HG03097 (cell line): ENCODE measurements around the gene CTTNBP2.

ENCODE experiments used
- ATAC-seq: cut with Tn5 transposase; IDR thresholded peaks from one replicate; pipeline ENCODE4 v1.9.1; 2021; ENCODE audit not compliant: unreplicated experiment, low FRiP score

The CTTNBP2 gene, protein sequence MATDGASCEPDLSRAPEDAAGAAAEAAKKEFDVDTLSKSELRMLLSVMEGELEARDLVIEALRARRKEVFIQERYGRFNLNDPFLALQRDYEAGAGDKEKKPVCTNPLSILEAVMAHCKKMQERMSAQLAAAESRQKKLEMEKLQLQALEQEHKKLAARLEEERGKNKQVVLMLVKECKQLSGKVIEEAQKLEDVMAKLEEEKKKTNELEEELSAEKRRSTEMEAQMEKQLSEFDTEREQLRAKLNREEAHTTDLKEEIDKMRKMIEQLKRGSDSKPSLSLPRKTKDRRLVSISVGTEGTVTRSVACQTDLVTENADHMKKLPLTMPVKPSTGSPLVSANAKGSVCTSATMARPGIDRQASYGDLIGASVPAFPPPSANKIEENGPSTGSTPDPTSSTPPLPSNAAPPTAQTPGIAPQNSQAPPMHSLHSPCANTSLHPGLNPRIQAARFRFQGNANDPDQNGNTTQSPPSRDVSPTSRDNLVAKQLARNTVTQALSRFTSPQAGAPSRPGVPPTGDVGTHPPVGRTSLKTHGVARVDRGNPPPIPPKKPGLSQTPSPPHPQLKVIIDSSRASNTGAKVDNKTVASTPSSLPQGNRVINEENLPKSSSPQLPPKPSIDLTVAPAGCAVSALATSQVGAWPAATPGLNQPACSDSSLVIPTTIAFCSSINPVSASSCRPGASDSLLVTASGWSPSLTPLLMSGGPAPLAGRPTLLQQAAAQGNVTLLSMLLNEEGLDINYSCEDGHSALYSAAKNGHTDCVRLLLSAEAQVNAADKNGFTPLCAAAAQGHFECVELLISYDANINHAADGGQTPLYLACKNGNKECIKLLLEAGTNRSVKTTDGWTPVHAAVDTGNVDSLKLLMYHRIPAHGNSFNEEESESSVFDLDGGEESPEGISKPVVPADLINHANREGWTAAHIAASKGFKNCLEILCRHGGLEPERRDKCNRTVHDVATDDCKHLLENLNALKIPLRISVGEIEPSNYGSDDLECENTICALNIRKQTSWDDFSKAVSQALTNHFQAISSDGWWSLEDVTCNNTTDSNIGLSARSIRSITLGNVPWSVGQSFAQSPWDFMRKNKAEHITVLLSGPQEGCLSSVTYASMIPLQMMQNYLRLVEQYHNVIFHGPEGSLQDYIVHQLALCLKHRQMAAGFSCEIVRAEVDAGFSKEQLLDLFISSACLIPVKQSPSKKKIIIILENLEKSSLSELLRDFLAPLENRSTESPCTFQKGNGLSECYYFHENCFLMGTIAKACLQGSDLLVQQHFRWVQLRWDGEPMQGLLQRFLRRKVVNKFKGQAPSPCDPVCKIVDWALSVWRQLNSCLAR (N-terminal part only)

DNA sequence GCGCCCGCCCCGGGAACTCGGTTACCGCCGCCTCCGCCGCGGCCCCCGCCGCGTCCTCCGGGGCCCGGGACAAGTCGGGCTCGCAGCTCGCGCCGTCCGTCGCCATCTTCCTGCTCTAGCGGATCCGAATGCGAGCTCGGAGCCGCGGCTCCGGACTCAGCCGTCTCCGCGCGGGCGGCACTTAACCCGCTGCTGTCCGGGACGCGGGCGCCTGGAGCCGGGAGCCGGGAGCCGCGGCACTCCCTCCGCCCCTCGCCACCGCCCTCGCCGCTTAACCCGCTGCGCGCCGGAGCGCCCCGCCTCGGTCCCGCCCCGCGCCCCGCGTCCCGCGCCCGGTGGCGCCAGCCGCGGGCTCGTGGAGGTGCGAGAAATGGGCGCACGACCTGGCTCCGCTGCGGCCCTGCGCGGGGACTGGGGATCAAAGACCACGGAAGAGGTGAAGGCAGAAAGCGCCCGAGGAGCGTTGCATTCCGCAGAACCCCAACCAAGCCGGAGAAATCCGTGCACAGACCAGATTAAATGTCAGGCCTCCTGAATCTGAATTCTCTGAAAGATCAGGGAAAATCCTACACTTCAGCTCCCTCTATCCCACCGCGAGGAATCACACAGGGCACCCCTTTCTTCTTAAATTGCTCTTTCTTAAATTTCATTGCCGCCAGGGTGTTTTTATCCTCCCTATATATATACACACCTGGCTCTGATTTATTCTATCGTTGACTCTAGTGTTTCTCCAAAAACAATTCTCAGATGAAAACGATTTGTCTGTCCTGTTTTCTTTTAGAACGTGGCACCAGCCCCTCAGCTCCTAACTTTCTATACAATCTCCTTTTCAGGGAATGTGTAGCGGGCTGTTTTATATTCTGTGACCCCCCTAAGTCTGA lies at the start of gene CTTNBP2:
Gene CTTNBP2, minus strand, starts transcription at position 132 of the 881 bp plus-strand sequence. Its CDS starts 26 bp downstream, at position 106.
- no peak for ATAC-seq

DNA sequence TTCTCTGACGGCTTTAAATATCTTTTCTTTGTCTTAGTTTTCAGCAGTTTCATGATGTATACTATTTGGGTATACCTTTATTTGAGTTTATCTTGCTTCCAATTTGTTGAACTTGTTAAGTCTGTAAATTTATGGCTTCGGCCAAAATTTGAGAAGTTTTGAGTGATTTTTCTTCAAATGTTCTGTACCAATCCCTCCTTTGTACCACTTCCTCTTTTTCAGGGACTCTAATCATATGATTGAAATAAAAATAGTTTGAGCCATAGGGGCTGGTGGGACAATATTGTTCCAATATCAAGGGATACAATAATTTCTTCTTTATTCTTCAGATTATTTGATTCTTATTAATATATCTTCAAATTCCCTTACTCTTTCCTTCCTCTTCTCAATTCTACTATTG lies 43.1 kb upstream of the CTTNBP2 start:
- no peak for ATAC-seq

DNA sequence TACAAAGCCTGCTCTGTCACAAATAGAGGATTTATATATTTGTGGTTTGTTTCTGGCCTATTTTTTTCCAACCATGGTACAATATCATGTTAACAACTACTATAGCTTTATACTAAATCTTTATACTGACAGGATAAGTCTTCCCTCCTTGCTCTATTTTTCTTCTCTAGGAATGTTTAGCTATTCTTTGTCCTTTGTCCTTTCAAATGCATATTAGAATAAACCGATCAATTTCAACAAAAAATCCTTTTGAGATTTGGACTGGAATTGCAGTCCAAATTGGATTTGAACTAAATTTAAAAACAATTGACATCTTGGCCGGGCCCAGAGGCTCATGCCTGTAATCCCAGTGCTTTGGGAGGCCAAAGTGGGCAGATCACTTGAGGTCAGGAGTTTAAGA lies 39.2 kb upstream of the CTTNBP2 start:
- ATAC-seq = no peak

DNA sequence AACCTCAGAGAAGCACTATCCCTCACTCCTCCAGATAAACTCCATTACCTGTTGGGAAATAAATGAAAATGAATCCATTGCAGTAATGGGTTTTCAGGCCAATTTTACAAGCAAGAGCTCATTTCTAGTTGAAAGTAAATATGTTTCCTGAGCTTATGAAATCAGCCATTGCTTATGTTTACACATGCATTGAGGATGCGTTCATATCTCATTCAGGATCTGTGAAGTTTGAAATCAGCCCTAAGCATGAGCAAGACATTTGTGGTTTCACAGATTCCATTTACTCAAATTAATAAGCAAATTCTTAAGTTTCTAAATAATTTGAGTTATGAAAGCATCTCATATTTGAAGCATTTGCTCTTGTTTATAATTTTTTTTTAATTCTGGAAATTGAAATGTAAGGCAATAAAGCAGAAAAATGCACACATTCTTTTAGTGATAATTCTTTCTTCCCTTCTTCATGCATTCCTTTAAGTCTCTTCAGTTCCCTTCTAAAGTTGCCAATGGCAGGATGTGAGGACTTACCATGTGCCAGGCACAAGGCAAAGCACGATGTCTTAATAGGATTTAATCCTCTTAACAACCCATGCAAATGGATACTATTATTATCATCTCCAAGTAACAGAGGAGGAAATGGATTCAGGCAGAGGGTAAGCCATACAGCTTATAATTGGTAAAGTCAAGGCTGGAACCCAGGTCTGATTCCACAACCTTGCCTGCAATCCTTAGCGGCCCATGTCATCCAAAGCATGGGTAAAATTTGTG lies 35.0 kb upstream of the CTTNBP2 start:
- ATAC-seq = no peak

DNA sequence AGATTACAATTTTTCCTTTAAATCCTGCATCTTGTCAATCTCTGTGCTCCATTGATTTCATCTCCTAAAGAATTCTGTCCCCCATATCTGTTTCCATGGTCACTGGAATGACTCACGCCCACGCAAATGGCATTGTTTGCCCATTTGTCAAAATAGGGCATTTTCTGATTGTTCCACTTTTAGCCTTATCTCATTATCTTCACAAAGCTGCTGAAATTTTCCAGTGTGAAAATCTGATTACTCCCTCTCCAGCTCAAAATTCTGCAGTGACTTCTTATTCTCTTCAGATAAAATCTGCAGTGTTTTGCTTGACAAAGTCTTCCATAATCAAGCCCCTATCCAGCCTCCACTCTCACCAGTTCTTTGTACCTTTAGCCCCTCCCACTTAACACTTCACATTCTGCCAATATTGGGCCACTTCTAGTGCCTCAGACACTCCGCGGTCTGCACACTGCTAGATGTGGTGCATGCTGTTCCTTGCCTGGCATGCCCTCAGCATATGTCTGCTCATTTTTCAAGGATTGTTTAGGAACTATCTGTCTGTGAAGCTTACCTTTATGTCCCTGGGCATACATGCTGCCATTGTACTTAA lies 33.9 kb upstream of the CTTNBP2 start:
- ATAC-seq = no peak

DNA sequence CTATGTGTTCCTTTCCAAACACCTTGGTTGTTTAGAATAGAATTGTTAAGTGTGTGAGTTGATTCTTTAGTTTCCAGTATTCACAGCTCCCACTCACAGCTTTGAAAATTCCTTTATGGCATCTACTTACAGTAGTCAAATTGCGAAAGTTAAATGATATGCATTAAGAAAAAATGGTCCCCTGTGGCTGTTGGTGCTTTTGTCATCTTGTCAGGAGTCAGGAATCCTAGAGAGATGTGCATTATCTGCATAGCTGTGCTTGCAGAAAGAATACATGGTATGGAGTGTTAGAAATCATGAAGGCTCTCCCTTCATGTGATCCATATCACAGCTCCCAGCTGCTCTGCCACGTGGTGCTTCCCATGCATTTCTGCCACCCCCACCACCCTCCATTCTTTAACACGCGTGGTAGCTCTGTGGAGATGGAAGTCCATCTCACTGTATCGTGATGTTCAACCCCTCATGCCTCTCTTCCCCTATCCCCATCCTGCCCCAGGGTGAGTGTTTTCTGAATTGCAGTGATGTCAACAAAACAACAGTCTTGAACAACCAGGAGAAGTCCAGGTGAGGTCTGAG lies 29.2 kb upstream of the CTTNBP2 start:
- no peak for ATAC-seq

DNA sequence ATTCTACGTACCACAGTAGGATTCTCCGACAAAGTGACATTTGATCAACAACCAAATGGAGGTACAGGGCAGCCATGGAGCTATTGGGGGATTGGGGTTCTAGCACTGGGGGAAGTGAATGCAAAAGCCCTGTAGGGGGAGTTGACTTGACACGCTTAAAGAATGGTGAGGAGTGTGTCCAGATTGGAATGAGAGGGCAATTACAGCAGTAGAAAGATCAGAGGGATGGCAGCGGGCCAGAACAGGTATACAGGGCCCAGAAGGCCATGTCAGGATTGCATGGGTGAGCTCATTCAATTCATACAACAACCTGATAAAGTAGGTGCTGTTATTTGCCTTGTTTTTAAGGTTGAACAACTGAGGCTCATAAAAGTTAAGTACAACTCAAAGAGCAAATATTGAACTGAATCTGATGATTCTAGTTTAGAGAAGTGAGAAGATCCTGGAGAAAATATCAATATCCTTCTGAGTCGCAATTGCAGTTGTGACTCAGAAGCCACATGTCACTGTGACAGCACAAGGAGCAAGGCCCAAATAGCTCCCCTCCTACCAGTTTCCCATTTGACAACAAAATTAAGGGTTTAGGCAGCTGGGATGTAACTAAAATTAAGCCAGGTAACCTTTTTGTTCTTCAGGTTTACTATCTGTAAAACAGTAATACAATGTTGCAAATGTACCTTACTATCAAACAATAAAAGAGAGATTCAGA lies 28.0 kb upstream of the CTTNBP2 start:
- ATAC-seq = no peak

DNA sequence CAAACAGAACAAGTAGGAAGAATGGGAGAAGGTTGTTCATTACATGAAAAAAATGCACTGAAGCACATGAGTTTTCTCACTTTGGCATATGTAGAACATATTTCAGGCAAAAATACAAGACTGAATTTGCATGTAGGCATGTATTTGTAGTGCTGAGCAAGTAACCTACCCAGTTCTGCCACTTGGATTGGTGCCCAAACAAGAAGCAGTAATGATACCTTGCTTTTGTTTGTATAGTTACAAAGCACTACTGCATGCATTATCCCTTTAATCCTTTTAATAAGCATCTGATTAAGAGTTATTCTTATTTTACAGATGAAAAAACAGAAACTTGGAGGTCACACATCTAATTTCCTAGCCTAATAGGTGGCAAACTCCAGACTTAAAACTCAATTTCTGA lies 23.1 kb upstream of the CTTNBP2 start:
- no peak for ATAC-seq

DNA sequence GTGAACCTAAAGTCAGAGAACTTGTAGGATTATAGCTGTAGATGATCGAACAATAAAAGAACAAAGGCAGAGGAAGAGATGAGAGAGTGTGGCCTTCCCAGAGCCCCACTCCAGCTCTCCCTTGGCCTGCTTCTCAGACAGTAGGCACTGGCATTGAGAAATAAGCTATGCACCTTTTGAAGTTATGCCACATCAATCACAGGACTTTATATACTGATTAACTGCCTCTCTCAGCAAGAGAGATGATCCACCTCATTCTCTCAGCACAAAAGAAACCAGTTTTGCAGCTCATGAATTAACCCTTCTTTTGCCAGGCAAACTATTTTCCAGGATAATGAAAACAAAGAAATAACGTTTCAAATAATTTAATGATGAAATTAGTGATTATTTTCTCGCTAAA lies 22.0 kb upstream of the CTTNBP2 start:
- ATAC-seq = no peak

DNA sequence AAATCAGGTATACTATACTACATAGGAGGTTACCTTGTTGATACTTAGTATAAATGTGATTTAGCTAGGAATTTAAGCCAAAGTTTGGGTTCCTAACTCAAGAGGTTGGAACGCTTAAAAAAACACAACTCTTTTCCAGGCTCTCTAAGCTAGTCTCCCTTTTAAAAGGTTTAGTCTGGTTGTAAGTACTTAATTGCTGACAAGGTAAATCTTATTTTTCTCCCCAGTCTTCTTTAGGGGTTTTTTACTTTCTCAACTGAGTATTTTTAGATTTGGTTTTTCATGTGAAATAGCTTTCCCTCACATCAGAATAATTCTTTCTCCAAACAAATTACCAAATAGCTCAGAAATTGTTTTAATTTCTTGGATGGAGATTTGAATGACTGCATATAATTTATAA lies 20.8 kb upstream of the CTTNBP2 start:
- no peak for ATAC-seq

DNA sequence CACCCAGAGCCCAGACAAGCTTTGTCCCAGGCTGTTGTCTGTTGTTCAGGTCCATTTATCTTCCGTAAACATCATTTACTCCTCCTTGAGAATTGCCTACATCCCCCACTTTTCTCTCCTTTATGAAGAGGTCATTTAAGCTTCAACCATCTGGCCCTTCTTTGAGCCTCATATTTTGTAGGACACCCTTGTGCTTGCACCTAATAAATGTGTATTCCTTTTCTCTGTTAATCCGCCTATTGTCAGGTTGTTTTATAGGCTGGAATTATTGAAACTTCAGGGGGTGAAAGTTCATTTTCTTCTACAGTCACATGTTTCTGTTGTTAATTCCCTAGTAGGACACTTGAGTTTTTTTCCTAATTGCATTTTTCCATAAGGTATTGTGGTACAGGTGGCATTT lies 19.6 kb upstream of the CTTNBP2 start:
- ATAC-seq = no peak

DNA sequence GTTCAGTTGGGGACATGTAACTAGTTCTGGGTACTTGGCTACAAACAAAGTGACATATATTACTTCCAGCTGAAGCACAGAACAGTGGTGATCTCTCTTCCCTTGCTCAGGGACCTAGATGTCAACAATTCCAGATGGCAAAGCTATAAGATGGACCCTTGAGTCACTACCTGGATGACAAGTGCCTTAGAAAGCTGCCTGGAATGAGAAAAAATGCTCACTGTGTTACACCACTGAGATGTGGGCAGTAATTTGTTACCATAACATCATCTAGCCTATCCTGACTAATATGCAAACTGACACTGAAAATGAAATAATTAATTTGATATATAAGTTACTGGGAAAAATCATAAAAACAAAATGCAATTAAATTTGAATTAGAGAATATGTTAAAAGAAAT lies 16.4 kb upstream of the CTTNBP2 start:
- ATAC-seq = no peak

DNA sequence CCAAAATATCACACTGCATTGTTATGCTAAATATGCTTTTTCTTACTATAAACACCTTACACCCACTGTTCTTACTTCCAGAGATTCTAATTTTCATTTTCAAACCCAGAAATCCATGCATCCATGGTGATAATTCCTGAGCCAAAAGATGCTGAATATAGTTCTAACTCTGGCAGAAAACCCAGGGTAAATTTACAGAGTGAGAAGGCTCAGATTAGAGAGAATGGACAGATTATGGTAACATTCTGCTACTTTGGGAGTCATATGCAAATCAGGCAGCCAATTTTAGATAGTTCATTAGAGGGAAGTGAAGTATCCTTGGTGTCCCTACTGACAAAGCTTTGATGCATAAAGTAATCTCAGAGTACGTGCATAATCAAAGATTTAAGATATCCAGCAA lies 15.4 kb upstream of the CTTNBP2 start:
- no peak for ATAC-seq

DNA sequence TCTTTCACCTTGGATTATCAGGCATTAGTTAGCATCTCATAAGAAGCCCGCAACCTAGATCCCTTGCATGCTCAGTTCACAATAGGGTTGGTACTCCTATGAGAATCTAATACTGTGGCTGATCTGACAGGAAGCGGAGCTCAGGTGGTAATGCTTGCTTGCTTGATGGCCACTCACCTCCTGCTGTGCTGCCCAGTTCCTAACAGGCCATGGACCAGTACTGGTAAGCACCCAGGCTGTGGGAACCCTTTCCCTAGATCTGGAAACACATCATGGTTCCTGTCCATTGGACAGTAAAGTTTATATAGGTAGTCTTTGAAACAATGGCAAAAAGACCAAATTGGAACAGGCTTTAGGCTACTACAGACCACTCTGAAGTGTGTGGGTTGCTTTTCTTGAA lies 9.4 kb upstream of the CTTNBP2 start:
- no peak for ATAC-seq

DNA sequence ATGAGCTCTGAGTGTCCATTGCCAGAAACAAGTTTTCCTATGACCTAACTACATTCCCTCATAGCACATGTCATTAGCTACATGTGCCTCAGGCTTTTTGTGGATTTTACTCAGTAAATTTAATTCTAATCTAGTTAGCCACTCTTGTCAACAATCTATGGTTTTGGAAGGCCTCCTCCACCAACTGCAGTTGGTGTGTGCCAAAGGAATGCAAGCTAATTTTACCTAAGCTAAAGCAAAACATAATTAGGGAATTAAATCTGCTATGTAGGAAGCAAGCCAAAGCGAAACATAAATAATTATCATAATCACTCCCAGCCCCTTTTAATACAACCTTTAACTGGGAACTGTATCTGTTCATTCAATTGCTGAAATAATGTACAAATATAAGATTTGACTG lies 3.5 kb upstream of the CTTNBP2 start:
- ATAC-seq = no peak

DNA sequence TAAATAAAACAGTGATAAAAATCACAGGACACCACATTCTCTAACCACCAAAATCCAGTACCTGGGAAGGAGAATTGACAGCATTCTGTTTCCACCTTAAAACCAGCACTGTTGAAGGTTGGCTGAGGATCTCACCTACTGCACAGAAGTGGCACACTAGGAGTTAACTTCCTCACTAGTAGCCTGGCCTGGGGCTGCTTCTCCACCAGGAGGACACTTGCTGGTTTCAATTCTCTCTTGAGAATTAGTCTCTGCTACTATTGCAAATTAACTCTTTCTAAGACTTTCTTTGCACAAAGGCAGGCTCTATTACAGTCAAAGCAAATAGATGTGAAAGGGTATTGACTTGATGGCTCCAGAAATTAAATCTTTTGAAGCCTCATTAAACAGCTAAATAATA lies 2.3 kb upstream of the CTTNBP2 start:
- ATAC-seq = no peak

DNA sequence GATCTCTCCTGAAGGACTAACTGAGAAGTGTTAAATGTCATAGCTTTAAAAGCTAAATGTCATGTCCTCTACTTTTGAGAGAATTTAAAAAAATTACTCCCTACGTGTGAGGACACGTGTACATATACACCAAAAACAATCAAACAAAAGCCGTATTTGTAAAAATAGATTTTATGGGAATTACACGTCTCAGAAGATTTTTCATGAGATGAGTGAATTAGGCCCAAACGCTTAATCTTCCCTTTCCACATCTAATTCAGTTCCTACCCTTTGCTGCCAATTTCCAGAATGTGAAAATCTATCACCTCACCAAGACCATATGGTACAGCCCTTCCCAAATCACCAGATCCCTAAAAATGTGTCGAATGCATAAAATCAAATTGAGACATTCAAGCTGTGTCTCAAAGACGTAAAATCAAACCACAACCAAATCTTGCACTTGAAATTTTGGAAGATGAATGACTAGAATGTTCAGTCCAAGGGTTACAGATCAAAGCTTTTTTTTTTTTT lies 1.0 kb upstream of the CTTNBP2 start:
- ATAC-seq = no peak
